ENCODE measurements around the gene ITPRIPL1. TPM values are rescaled to one million over a fixed set of nuclear protein-coding genes. Genes with fewer than 3 reads are reported as not detected.

Gene ITPRIPL1
- polyA plus RNA-seq, 1 donor from 2014 or later, result not detected

DNA sequence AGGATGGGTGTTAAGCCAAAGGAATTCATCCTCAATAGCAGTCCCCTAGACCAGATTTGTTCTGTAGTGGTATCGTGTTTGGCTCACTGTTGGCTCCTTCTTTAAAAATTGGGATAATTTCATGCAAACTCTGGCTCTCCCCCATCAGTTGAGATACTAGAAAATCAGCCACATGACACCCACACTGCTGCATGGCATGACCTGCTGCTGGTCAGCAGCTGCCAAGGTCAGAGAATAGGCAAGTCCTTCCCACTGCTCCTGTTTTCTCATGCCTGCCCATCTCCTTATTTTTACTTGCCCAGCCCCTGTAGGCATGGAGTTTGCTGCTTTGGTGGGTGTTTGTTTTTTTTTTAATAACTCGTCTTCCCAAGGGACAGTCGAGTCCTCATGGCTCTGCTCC, 18.7 kb upstream of the ITPRIPL1 start:
- Histone ChIP-seq H3K9ac (ENCODE audit: low read length) (no peak overlapping the region), H3K27me3 (ENCODE audit: insufficient read depth, low read depth, low read length) (no peaks in the 10 kb centered on the region), H3K4me3 (ENCODE audit: low read length) (peak overlapping the region; percentile 85), H3K9me3 (ENCODE audit: low read length) (no peaks in the 10 kb centered on the region), H3K36me3 (ENCODE audit: insufficient read depth, low read length) (no peaks in the 10 kb centered on the region), H2AFZ (ENCODE audit: low read depth, low read length) (peak overlapping the region; percentile 98), H3K27ac (ENCODE audit: low read length) (no peak overlapping the region), H3K4me2 (ENCODE audit: low read length) (peak overlapping the region; percentile 92), H4K20me1 (ENCODE audit: insufficient read depth) (no peaks in the 10 kb centered on the region), H3K79me2 (replicated peaks; ENCODE audit: insufficient read depth, low read length) (peaks cover 44% of the 10 kb centered on the region), H3F3A (ENCODE audit: insufficient read depth, low read length, poor library complexity, severe bottlenecking) (no peaks in the 10 kb centered on the region), H3K9me2 (ENCODE audit: insufficient read depth, low read length) (no peaks in the 10 kb centered on the region)
- TF ChIP-seq, protein P1, sequence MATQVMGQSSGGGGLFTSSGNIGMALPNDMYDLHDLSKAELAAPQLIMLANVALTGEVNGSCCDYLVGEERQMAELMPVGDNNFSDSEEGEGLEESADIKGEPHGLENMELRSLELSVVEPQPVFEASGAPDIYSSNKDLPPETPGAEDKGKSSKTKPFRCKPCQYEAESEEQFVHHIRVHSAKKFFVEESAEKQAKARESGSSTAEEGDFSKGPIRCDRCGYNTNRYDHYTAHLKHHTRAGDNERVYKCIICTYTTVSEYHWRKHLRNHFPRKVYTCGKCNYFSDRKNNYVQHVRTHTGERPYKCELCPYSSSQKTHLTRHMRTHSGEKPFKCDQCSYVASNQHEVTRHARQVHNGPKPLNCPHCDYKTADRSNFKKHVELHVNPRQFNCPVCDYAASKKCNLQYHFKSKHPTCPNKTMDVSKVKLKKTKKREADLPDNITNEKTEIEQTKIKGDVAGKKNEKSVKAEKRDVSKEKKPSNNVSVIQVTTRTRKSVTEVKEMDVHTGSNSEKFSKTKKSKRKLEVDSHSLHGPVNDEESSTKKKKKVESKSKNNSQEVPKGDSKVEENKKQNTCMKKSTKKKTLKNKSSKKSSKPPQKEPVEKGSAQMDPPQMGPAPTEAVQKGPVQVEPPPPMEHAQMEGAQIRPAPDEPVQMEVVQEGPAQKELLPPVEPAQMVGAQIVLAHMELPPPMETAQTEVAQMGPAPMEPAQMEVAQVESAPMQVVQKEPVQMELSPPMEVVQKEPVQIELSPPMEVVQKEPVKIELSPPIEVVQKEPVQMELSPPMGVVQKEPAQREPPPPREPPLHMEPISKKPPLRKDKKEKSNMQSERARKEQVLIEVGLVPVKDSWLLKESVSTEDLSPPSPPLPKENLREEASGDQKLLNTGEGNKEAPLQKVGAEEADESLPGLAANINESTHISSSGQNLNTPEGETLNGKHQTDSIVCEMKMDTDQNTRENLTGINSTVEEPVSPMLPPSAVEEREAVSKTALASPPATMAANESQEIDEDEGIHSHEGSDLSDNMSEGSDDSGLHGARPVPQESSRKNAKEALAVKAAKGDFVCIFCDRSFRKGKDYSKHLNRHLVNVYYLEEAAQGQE (IDR thresholded peaks at IDR 0.05; ENCODE audit: borderline replicate concordance), result no peak
- TF ChIP-seq MXI1 (conservative IDR thresholded peaks at IDR 0.05; ENCODE audit: poor library complexity, severe bottlenecking) (no peak), SMC3 (conservative IDR thresholded peaks at IDR 0.05; ENCODE audit: poor library complexity) (no peak), TAF1 (IDR thresholded peaks at IDR 0.05; ENCODE audit: low read depth) (no peak), EP300 (conservative IDR thresholded peaks at IDR 0.05; ENCODE audit: poor library complexity, severe bottlenecking) (no peak), EZH2 (IDR thresholded peaks at IDR 0.05; ENCODE audit: borderline replicate concordance, insufficient read depth, low read length, poor library complexity, severe bottlenecking) (no peak), POLR2AphosphoS5 (IDR thresholded peaks at IDR 0.05) (no peak), RAD21 (conservative IDR thresholded peaks at IDR 0.05) (no peak)
- TF ChIP-seq, protein P2, sequence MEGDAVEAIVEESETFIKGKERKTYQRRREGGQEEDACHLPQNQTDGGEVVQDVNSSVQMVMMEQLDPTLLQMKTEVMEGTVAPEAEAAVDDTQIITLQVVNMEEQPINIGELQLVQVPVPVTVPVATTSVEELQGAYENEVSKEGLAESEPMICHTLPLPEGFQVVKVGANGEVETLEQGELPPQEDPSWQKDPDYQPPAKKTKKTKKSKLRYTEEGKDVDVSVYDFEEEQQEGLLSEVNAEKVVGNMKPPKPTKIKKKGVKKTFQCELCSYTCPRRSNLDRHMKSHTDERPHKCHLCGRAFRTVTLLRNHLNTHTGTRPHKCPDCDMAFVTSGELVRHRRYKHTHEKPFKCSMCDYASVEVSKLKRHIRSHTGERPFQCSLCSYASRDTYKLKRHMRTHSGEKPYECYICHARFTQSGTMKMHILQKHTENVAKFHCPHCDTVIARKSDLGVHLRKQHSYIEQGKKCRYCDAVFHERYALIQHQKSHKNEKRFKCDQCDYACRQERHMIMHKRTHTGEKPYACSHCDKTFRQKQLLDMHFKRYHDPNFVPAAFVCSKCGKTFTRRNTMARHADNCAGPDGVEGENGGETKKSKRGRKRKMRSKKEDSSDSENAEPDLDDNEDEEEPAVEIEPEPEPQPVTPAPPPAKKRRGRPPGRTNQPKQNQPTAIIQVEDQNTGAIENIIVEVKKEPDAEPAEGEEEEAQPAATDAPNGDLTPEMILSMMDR (IDR thresholded peaks at IDR 0.05; ENCODE audit: poor library complexity, severe bottlenecking), result no peak

DNA sequence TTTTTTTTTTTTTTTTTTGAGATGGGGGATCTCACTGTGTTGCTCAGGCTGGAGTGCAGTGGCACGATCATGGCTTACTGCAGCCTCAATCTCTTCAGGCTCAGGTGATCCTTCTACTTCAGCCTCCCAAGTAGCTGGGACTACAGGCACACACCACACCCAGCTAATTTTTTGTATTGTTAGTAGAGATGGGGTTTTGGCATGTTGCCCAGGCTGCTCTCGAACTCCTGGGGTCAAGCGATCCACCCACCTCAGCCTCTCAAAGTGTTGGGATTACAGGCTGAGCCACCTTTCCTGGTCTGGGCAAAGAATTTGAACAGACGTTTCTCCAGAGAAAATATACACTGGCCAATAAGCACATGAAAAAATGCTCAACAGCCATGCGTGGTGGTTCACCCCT, 16.9 kb upstream of the ITPRIPL1 start:
- Histone ChIP-seq H3F3A (ENCODE audit: insufficient read depth, low read length, poor library complexity, severe bottlenecking) (no peaks in the 10 kb centered on the region), H3K4me3 (ENCODE audit: low read length) (no peak overlapping the region), H3K79me2 (replicated peaks; ENCODE audit: insufficient read depth, low read length) (peaks cover 28% of the 10 kb centered on the region), H4K20me1 (ENCODE audit: insufficient read depth) (no peaks in the 10 kb centered on the region), H3K4me2 (ENCODE audit: low read length) (no peak overlapping the region), H3K9me3 (ENCODE audit: low read length) (no peaks in the 10 kb centered on the region), H3K9ac (ENCODE audit: low read length) (no peak overlapping the region), H3K27ac (ENCODE audit: low read length) (no peak overlapping the region), H2AFZ (ENCODE audit: low read depth, low read length) (no peak overlapping the region), H3K36me3 (ENCODE audit: insufficient read depth, low read length) (no peaks in the 10 kb centered on the region), H3K9me2 (ENCODE audit: insufficient read depth, low read length) (no peaks in the 10 kb centered on the region), H3K27me3 (ENCODE audit: insufficient read depth, low read depth, low read length) (no peaks in the 10 kb centered on the region)
- no peak for TF ChIP-seq EP300 (conservative IDR thresholded peaks at IDR 0.05; ENCODE audit: poor library complexity, severe bottlenecking)
- TF ChIP-seq, protein P2 (IDR thresholded peaks at IDR 0.05; ENCODE audit: poor library complexity, severe bottlenecking), result no peak
- no peak for TF ChIP-seq EZH2 (IDR thresholded peaks at IDR 0.05; ENCODE audit: borderline replicate concordance, insufficient read depth, low read length, poor library complexity, severe bottlenecking)
- no peak for TF ChIP-seq SMC3 (conservative IDR thresholded peaks at IDR 0.05; ENCODE audit: poor library complexity)
- TF ChIP-seq POLR2AphosphoS5 (IDR thresholded peaks at IDR 0.05), result no peak

All from neural cell (in vitro differentiated cells).